HG03457 (cell line): Measurements from ENCODE around the gene DLG2.

Experiments used
- ATAC-seq: cut with Tn5 transposase; IDR thresholded peaks from one replicate; pipeline ENCODE4 v1.9.1; 2021; ENCODE audit warnings: moderate number of reproducible peaks; ENCODE audit not compliant: unreplicated experiment

The DLG2 gene

DNA sequence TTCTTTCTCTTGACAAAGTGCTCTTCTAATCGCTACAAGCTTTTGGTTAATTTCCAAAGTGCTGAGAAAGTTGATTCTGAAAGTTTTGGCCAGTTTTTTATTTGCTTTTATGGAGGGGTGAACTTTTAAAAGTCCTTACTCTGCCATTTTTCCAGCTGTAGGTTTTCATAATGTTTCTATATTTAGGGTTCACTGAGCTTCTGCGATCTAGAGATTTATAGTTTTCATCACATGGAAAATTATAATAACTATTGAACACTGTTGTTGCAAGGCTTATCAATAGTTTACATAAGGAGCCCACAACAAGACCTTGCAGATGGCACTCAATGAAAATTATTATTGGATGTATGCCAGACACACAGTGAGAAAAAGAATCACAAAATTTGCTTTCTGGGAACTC is 55.1 kb downstream of the DLG2 start:
- no peak for ATAC-seq

DNA sequence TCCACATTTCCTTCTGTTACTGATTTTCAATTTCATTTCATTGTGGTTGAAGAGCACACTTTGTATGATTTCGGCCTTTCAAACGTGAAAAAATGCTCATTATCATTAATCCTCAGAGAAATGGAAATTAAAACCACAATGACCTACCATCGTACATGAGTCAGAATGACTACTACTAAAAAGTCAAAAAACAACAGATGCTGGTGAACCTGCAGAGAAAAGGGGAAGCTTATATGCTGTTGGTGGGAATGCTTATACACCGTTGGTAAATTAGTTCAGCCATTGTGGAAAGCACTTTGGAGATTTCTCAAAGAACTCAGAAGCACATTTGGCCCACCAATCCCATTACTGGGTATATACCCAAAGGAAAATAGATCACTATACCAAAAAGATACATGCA is 57.6 kb downstream of the DLG2 start:
- no peak for ATAC-seq

DNA sequence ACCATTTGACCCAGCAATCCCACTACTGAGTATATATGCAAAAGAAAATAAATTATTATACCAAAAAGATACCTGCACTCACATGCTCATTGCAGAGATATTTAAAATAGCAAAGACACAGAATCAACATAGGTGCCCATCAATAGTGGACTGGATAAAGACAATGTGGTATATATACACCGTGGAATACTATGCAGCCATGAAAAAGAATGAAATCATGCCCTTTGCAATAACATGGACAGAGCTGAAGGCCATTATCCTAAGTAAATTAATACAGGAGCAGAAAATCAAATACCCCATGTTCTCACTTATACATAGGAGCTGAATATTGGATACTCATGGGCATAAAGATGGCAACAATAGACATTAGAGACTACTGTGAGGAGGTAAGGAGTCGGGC is 68.7 kb downstream of the DLG2 start:
- ATAC-seq: no peak

DNA sequence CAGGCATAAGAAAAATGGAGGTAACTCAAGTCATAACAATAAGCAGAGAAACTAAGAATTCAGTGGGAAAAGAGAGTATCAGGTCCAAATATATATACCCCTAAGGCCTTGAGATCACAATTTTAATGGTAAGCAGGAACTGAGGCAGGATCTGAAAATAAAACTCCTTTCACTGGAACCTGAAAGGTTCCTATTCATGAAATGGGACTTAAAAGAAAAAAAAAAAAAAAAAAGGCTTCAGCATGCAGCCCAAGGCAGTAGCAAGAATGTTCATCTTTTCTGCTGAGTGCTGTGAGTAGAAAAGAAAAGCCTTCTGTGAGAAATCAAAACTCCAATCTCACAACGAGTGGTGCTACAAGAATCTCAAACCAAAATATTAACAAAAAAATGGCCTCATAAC is 75.3 kb downstream of the DLG2 start:
- no peak for ATAC-seq

DNA sequence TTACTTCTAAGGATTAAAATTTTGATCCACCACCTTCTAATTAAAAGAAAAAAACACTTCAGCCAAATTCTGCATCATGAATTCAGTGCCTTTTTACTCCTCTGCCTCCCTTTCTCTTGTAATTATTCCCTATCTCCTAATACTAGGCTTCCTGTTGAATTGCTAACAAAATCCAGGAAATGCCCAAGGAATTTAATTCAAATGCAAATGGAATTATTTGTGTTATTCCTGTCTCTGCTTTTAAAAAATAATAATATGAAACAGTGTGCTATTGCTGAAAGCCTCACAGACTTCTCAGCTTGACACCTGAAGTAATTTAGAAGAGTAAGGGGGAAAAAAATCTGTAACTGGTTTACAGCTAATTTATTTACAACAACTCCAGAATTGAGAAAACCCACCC is 85.5 kb downstream of the DLG2 start:
- ATAC-seq: no peak

DNA sequence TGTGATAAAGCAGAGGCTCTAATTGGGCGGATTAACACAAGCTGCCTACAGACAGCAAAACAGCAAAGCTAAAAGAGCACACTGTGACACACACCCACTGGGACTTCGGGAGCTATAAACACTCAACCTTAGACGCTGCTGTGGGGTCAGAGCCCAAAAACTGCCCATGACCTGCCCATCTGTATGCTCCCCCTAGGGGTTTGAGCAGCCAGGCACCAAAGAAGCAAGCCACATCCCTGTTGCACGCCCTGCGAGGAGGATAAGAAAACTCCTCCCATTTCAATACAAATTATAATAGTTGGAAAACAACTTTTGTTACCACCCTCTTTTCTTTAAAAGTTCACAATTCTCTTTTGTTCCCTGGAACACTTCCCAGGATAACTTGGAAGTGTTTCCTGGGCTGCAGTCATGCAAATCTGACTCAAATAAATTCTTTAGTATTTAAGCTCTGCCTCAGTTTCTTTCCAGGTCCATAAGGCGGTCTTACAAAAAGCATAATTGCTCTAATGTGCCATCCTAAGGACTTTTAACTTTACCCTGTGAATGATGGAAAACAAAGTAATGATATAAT is 86.4 kb downstream of the DLG2 start:
- ATAC-seq: no peak

DNA sequence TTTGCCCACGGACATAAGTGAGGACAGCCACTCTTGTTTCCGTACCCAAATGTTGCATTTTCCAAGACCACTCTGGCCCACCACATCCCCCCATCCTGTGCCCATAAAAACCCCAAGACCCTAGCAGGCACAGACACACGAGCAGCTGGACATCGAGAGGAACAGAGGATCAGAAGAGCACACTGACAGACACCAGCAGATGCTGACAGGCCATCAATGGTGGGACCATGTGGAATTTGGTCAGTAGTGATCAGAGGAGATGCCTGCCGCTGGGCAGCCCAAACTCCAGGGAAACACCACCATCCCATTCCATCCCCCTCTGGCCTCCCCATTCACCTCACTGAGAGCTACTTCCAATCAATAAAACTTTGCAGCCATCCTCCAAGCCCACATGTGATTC is 87.0 kb downstream of the DLG2 start:
- no peak for ATAC-seq

DNA sequence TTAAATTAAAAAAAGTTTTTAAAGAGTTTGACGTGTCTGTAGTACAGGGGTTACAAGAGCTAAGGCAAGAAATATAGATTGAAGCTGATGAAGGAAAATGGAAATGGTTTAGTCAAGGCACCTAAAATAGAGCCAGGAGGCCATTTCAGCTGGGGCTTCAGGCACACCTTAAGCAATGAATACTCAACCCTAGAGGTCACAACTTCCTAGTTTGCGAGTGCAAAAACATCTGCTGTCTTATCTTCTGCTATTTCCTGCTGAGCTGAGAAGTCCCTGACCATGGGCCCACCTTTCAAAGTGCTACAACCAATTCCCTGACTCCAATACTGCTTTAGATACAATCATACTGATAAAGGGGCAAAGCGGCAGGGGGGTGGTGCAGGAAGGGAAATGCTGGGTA is 87.4 kb downstream of the DLG2 start:
- no peak for ATAC-seq

DNA sequence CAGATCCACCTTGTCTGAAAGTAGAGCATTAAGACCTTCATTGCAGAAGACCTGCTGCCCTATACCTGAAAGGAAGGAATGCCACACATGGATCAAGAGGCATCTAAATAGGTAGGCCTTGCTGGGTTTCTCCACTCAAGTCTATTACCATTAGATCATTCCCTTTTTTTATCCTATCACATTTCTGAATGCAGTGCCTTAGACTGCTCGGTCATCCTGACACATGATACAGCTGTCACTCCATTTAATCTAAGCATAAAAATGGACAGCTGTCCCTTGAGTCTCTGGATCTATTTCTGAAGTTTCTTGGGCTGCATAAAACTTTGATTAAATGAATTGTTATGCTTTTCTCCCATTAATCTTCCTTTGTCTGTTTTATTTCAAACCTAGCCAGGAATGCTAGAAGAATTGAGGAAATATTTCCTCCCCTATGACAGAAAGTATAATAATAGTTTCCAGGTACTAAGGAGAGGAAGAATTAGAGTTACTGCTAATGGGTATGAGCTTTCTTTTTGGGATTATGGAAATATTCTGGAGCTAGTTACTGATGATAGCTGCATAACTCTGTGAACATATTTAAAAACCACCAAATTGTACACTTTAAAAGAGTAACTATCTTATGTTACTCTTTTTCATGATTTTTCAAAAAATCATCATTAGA is 88.0 kb downstream of the DLG2 start:
- no peak for ATAC-seq

DNA sequence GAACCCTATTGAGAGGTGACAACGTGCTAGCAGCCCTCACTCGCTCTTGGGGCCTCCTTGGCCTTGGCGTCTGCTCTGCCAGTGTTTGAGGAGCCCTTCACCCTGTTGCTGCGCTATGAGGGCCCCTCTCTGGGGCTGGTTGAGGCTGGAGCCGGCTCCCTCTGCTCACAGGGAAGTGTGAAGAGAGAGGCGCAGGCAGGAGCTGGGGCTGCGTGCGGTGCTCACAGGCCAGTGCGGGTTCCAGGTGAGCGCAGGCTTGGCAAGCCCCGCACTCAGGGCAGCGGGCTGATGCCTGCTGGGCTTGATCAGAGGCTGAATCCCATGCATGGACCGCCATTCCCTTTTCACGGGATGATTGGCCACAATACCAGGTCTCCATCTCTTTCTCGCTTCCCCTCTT is 90.7 kb downstream of the DLG2 start:
- ATAC-seq: no peak

DNA sequence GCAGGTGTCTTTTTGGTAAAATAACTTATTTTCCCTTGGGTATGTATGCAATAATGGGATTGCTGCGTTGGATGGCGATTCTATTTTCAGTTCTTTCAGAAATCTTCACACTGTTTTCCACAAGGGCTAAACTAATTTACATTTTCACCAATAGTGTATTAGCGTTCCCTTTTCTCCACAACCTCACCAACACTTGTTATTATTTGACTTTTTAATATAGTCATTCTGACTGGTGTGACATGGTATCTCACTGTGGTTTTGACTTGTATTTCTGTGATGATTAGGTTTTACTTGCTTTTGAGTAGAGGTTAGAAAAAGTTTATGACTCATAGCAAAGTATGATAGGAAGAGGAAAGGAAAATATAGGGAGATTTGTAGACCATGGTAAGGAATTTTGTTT is 92.3 kb downstream of the DLG2 start:
- ATAC-seq: no peak

DNA sequence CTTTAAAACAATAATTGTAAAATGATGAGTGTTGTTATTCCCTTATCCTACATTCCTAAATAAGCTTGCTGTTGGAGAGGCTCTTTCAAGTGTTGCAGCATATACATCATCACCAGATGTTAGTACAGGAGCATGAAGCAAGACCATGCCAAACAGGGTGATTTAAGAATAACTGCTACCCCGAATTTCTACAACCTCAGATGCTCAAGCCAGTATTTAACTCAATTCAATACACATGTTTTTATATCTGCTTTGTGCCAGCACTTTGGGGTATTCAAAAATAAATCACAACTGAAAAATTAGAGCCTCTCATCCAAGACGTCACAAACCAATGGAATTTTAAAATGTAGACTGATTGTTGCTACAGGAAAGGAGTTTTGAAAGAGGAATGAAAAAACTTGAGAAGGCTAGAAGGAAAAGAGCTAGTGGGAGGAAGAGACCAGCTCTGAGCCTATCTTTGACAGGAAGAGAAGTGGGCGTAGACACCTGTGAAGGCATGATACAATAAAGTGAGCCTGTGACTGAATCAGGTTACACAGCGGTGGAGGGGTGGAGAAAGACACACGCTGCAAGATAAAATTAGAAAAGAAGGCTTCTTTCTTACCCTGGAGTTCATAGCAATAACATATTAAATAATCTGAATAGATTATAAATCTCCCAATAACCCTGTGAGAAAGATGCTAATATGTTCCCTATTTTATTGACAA is 95.8 kb downstream of the DLG2 start:
- ATAC-seq: no peak

DNA sequence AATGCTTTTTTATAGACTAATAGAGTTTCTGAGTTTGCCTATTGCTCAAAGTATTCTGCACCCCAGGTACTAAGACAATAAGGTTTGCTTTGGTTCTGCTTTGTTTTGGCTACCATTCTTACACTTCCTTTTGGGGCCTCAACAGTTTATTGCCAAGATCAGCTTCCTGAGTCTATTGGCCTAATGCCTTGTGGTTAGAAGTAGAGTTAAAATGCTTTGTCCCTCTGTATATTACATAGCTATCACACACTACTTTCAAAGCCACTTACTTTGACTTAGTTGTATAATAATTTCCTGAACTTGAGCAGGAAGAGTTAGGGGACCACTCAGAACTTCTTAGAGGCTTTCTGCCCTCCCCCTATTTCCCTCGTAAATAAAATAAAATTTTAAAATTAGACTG is 96.5 kb downstream of the DLG2 start:
- no peak for ATAC-seq

DNA sequence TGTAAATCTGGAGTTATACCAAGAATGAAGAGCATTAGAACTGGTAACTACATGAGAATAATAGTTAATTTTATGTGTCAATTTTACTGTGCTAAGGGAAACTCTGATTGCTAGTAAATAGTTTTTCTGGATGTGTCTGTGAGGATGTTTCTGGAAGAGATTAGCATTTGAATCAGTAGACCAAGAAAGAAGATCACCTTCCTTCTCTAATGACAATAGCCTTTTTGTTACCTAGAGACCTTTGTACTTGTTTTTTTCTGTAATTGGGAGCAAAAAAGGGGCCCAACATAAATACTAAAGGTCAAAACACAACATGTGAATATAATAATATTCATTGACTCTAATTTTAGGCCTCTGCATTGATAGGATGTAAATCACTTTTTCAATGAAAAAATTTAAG is 100.6 kb downstream of the DLG2 start:
- no peak for ATAC-seq

DNA sequence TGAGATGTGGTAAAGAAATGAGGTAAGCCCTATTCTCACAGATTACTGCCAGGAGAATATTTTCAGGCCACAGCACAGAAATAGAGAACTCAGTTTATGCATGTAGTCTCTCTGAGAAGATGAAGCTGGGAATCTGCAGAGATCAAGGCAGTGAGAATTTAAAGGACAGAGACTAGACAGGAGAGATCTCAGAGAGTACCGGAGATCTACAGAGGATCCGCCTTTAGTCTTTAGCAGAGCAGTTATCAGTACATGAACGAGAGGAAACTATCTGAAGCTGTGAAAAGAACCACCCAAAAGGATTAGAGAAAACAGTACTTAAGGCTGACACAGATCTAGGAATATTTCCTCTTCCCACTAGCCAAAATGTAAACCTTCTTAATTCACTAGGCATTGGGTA is 101.5 kb downstream of the DLG2 start:
- no peak for ATAC-seq

DNA sequence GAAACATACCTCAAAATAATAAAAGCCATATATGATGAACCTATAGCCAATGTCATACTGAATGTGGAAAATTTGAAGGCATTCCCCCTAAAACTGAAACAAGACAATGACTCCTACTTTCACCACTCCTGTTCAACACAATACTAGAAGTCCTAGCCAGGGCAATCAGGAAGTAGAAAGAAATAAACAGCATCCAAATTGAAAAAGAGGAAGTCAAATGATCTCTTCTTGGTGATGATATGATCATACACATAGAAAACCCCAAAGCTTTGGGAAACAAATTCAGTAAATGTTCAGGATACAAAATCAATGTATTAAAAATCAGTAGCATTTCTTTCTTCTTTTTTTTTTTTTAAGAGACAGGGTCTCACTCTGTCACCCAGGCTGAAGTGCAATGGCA is 109.9 kb downstream of the DLG2 start:
- no peak for ATAC-seq

DNA sequence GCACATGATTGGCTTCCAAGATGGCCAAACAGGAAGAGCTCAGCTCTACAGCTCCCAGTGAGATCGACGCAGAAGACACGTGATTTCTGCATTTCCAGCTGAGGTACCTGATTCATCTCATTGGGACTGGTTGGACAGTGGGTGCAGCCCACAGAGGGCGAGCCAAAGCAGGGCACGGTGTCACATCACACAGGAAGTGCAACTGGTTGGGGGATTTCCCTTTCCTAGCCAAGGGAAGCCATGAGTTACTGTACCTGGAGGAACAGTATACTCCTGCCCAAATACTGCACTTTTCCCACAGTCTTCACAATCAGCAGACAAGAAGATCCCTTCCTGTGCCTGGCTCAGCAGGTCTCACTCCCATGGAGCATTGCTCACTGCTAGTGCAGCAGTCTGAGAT is 131.2 kb downstream of the DLG2 start:
- ATAC-seq: no peak

DNA sequence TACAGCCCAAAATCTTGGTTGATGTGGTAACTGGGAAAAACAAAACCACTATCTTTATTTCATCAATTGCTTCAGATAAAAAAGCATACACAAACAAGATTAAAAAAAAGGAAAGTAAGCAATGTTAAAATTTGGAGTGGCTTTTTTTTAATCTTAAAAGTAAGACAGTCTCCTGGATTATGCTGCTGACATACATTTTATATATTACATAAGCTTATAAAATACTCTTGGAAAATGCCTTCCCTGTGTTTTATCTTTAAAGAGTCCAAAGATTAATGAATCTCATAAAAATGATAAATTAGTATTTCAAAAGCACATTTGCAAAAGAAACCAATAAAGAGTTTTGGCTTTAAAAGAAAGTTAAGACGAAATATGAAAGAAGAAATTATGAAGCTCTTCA is 132.7 kb downstream of the DLG2 start:
- no peak for ATAC-seq

DNA sequence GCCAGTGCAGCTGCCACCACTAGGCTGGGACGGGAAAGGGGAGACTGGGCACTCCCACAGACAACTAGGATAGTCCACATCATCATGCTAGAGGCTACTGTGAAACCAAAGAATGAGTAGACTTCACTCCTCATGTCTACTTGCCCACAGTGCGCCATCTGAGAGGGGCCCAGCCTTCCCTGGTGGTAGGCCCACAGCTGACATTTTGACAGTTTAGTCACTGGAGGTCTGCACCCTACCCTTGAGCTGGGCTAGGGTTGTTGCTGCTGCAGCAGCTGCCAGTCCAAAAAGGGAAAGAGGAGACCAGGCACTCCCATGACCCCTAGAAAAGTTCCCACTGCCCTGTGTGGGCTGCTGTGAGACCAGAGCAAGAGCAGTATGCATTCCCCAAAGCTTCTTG is 141.2 kb downstream of the DLG2 start:
- no peak for ATAC-seq

DNA sequence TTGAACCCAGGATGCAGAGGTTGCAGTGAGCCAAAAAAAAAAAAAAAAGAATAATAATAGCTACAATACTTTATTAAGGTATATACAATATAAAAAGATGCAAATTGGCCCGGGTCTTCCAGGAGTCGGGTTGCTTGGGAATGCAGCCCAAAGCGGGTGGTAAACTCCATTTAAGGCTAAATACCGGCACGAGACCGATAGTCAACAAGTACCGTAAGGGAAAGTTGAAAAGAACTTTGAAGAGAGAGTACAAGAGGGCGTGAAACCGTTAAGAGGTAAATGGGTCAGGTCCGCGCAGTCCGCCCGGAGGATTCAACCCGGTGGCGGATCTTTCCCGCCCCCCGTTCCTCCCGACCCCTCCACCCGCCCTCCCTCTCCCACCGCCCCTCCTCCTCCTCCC is 143.3 kb downstream of the DLG2 start:
- no peak for ATAC-seq

DNA sequence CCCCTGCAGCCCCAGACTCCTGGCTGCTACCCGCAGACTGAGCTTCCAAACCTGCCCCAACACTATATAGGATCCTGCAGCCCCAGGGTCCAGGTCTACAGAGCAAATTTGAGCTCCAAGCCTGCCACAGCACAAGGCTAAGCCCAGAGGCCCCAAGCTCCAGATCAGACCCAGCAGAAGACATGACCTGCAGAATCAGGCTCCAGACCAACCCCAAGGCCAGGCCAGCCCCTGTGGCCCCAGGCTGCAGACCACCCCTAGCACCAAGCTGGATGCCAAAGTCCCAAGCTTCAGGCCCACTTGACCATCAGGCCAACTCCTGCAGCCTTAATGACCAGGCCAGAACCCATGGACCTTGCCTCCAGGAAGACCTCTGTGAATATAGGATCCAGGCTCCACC is 145.3 kb downstream of the DLG2 start:
- no peak for ATAC-seq

DNA sequence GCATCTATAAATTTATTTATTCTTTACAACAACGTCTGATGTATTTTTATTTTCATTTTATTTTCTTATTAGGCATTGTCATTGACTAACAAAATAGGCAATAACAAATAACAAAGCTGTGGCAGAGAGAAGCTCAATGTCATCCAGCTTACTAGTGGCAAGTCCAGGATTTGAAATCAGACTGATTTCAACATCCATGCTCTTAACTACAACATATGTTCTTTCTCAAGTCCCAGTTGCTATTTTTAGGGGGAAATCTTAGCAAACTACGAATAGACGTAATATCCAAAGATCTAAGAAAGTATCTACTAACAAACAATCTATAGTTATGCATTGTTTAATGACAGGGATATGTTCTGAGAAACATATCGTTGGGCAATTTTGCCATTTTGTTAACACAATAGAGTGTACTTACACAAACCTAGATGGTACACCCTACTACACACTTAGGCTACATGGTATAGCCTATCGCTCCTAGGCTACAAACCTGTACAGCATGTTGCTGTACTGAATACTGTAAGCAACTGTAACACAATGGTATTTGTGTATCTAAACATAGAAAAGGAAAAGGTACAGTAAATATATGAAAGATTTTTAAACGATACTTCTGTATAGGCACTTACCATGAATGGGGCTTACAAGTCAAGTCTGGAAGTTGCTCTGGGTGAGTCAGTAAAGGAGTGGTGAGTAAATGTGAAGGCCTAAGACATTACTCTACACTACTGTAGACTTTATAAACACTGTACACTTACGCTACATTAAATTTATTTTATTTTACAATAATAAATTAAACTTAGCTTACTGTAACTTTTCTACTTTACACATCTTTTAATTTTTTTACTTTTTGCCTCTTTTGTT is 151.3 kb downstream of the DLG2 start:
- ATAC-seq: no peak
